Neural cell (in vitro differentiated cells): ENCODE data around the gene DNAH7. TPM values are rescaled to one million over a fixed set of nuclear protein-coding genes. Genes with fewer than 3 reads are reported as not detected.

Experiments used
- H2AFZ ChIP-seq: fragments of 200-600, 300-800 bp; sonication (generic), shearing (Covaris generic); 2 replicates; pipeline ENCODE4 v1.6.0; 2014; ENCODE audit warnings: low read depth, mild to moderate bottlenecking, antibody characterized with exemption, low read length, moderate library complexity
- H3F3A ChIP-seq: fragments of 200-600 bp; shearing (Covaris generic); 2 replicates; pipeline ENCODE4 v1.6.1; 2016; ENCODE audit warnings: mild to moderate bottlenecking, moderate library complexity, mixed read lengths, antibody characterized with exemption, low read length; ENCODE audit not compliant: insufficient read depth, poor library complexity, severe bottlenecking
- H3K27ac ChIP-seq: fragments of 200-600, 300-800 bp; sonication (generic), shearing (Covaris generic); 2 replicates; pipeline ENCODE4 v1.5.1; 2014; ENCODE audit warnings: mild to moderate bottlenecking, low read length, moderate library complexity
- H3K27me3 ChIP-seq: fragments of 300-800, 200-600 bp; sonication (generic), shearing (Covaris generic); 2 replicates; pipeline ENCODE4 v1.6.0; 2014; ENCODE audit warnings: mild to moderate bottlenecking, low read depth, low read length, moderate library complexity; ENCODE audit not compliant: insufficient read depth
- H3K36me3 ChIP-seq: fragments of 300-800, 200-600 bp; sonication (generic), shearing (Covaris generic); 2 replicates; pipeline ENCODE4 v1.5.1; 2014; ENCODE audit warnings: mild to moderate bottlenecking, antibody characterized with exemption, low read length, moderate library complexity; ENCODE audit not compliant: insufficient read depth
- H3K4me2 ChIP-seq: fragments of 300-800, 200-600 bp; sonication (generic), shearing (Covaris generic); 2 replicates; pipeline ENCODE4 v1.6.0; 2014; ENCODE audit warnings: mild to moderate bottlenecking, low read length
- H3K4me3 ChIP-seq: fragments of 300-800, 200-600 bp; sonication (generic), shearing (Covaris generic); 2 replicates; pipeline ENCODE4 v1.5.1; 2014; ENCODE audit warnings: mild to moderate bottlenecking, low read length, moderate library complexity
- H3K79me2 ChIP-seq: fragments of 200-600 bp; shearing (Covaris generic); replicated peaks from 2 replicates; pipeline ENCODE4 v1.6.0; 2014; ENCODE audit warnings: mild to moderate bottlenecking, low read length, moderate library complexity; ENCODE audit not compliant: insufficient read depth
- H3K9ac ChIP-seq: fragments of 300-800, 200-600 bp; sonication (generic), shearing (Covaris generic); 2 replicates; pipeline ENCODE4 v1.6.1; 2016; ENCODE audit warnings: mild to moderate bottlenecking, low read length, mixed read lengths
- H3K9me2 ChIP-seq: fragments of 200-600 bp; shearing (Covaris generic); 2 replicates; pipeline ENCODE4 v1.6.1; 2016; ENCODE audit warnings: mild to moderate bottlenecking, low read length, mixed read lengths; ENCODE audit not compliant: insufficient read depth
- H3K9me3 ChIP-seq: fragments of 200-600, 300-800 bp; sonication (generic), shearing (Covaris generic); 2 replicates; pipeline ENCODE4 v1.6.1; 2016; ENCODE audit warnings: mild to moderate bottlenecking, mixed run types, low read length, moderate library complexity, mixed read lengths
- H4K20me1 ChIP-seq: fragments of 200-600 bp; shearing (Covaris generic); 2 replicates; pipeline ENCODE4 v1.6.1; 2016; ENCODE audit warnings: mild to moderate bottlenecking, mixed run types; ENCODE audit not compliant: insufficient read depth
- EP300 ChIP-seq: fragments of 450-650 bp; conservative IDR thresholded peaks from 2 replicates; pipeline ENCODE4 v1.6.1; 2014; ENCODE audit warnings: antibody characterized with exemption, mild to moderate bottlenecking, moderate library complexity; ENCODE audit not compliant: poor library complexity, severe bottlenecking
- EZH2 ChIP-seq: fragments of 200-600, 300-800 bp; shearing (Covaris generic), sonication (generic); IDR thresholded peaks from 2 replicates; pipeline ENCODE4 v1.6.1; 2014; ENCODE audit warnings: antibody characterized with exemption, low read length, borderline replicate concordance, mild to moderate bottlenecking; ENCODE audit not compliant: insufficient read depth, poor library complexity, severe bottlenecking
- MXI1 ChIP-seq: fragments of 450-650 bp; conservative IDR thresholded peaks from 2 replicates; pipeline ENCODE4 v1.6.1; 2014; ENCODE audit warnings: antibody characterized with exemption, mild to moderate bottlenecking; ENCODE audit not compliant: poor library complexity, severe bottlenecking
- POLR2AphosphoS5 ChIP-seq: IDR thresholded peaks from 2 replicates; pipeline ENCODE4 v1.6.1; 2012
- RAD21 ChIP-seq: fragments of 450-650 bp; conservative IDR thresholded peaks from 2 replicates; pipeline ENCODE4 v1.6.1; 2014; ENCODE audit warnings: antibody characterized with exemption, mild to moderate bottlenecking, moderate library complexity
- SMC3 ChIP-seq: fragments of 450-650 bp; conservative IDR thresholded peaks from 2 replicates; pipeline ENCODE4 v1.6.1; 2014; ENCODE audit warnings: antibody characterized with exemption, mild to moderate bottlenecking, moderate library complexity; ENCODE audit not compliant: poor library complexity
- TAF1 ChIP-seq: IDR thresholded peaks from 2 replicates; pipeline ENCODE4 v1.6.1; 2012; ENCODE audit warnings: low read depth
- polyA plus RNA-seq: library from polyadenylated mRNA; depleted of rRNA; stranded (reverse); fragments of >200 nt; gene quantifications from 2 replicates; pipeline ENCODE4 v1.2.3, GENCODE V29; 2014
- TF ChIP-seq, protein P1 (sequence below): fragments of 450-650 bp; IDR thresholded peaks from 2 replicates; pipeline ENCODE4 v1.5.1; 2014; ENCODE audit warnings: antibody characterized with exemption, mild to moderate bottlenecking, moderate library complexity; ENCODE audit not compliant: poor library complexity, severe bottlenecking
- TF ChIP-seq, protein P2 (sequence below): IDR thresholded peaks from 2 replicates; pipeline ENCODE4 v1.6.1; 2012; ENCODE audit warnings: borderline replicate concordance

DNAH7 gene
- polyA plus RNA-seq, 1 donor from 2014 or later: 0.67 TPM

DNA sequence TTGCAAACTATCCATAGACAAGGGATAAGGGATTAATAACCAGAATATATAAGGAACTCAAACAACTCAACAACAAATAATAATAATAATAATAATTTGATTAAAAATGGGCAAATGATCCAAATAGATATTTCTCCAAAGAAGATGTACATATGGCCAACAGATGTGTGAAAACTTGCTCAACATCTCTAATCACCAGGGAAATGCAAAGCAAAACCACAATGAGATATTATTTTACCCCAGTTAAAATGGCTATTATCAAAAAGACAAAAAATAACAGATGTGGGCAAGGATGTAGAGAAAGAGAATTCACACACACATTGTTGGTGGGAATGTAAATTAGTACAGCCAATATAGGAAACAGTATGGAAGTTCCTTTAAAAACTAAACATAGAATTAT is 26.9 kb downstream of the DNAH7 start:
- Histone ChIP-seq H3K79me2 (no peaks in the 10 kb centered on the region), H3K36me3 (no peaks in the 10 kb centered on the region)
- TF ChIP-seq RAD21 (no peak), MXI1 (no peak), POLR2AphosphoS5 (no peak), EP300 (no peak)

DNA sequence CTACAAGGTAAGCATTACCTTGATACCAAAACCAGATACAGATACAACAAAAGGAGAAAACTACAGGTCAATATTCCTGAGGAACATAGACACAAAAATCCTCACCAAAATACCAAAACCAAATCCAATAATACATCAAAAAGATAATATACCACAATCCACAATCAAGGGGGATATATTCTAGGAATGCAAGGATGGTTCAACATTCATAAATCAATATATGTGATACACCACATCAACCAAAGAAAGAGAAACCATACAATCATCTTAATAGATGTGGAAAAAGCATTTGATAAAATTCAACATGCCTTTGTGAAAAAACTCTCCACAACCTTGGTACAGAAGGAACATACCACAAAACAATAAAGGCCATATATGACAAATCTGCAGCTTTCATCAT is 28.4 kb downstream of the DNAH7 start:
- H3F3A ChIP-seq: no peaks in the 10 kb centered on the region
- H3K27ac ChIP-seq: no peak overlapping the region
- TF ChIP-seq, protein P1, sequence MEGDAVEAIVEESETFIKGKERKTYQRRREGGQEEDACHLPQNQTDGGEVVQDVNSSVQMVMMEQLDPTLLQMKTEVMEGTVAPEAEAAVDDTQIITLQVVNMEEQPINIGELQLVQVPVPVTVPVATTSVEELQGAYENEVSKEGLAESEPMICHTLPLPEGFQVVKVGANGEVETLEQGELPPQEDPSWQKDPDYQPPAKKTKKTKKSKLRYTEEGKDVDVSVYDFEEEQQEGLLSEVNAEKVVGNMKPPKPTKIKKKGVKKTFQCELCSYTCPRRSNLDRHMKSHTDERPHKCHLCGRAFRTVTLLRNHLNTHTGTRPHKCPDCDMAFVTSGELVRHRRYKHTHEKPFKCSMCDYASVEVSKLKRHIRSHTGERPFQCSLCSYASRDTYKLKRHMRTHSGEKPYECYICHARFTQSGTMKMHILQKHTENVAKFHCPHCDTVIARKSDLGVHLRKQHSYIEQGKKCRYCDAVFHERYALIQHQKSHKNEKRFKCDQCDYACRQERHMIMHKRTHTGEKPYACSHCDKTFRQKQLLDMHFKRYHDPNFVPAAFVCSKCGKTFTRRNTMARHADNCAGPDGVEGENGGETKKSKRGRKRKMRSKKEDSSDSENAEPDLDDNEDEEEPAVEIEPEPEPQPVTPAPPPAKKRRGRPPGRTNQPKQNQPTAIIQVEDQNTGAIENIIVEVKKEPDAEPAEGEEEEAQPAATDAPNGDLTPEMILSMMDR: no peak
- TF ChIP-seq MXI1: no peak
- TF ChIP-seq SMC3: no peak
- no peak for TF ChIP-seq POLR2AphosphoS5
- no peak for TF ChIP-seq TAF1
- TF ChIP-seq RAD21: no peak
- TF ChIP-seq EP300: no peak
- no peak for TF ChIP-seq EZH2
- TF ChIP-seq, protein P2, sequence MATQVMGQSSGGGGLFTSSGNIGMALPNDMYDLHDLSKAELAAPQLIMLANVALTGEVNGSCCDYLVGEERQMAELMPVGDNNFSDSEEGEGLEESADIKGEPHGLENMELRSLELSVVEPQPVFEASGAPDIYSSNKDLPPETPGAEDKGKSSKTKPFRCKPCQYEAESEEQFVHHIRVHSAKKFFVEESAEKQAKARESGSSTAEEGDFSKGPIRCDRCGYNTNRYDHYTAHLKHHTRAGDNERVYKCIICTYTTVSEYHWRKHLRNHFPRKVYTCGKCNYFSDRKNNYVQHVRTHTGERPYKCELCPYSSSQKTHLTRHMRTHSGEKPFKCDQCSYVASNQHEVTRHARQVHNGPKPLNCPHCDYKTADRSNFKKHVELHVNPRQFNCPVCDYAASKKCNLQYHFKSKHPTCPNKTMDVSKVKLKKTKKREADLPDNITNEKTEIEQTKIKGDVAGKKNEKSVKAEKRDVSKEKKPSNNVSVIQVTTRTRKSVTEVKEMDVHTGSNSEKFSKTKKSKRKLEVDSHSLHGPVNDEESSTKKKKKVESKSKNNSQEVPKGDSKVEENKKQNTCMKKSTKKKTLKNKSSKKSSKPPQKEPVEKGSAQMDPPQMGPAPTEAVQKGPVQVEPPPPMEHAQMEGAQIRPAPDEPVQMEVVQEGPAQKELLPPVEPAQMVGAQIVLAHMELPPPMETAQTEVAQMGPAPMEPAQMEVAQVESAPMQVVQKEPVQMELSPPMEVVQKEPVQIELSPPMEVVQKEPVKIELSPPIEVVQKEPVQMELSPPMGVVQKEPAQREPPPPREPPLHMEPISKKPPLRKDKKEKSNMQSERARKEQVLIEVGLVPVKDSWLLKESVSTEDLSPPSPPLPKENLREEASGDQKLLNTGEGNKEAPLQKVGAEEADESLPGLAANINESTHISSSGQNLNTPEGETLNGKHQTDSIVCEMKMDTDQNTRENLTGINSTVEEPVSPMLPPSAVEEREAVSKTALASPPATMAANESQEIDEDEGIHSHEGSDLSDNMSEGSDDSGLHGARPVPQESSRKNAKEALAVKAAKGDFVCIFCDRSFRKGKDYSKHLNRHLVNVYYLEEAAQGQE: no peak
- H3K36me3 ChIP-seq: no peaks in the 10 kb centered on the region
- H3K27me3 ChIP-seq: no peaks in the 10 kb centered on the region
- no peak overlapping the region for H3K4me2 ChIP-seq
- H3K9ac ChIP-seq: no peak overlapping the region
- no peaks in the 10 kb centered on the region for H3K79me2 ChIP-seq
- no peaks in the 10 kb centered on the region for H4K20me1 ChIP-seq
- H2AFZ ChIP-seq: no peak overlapping the region
- no peaks in the 10 kb centered on the region for H3K9me2 ChIP-seq
- H3K4me3 ChIP-seq: no peak overlapping the region
- no peaks in the 10 kb centered on the region for H3K9me3 ChIP-seq

More for the DNA sequence above, 26.9 kb downstream of the DNAH7 start:
- H3K9me3 ChIP-seq: no peaks in the 10 kb centered on the region
- no peaks in the 10 kb centered on the region for H3F3A ChIP-seq
- no peak overlapping the region for H3K4me3 ChIP-seq
- H3K27me3 ChIP-seq: no peaks in the 10 kb centered on the region
- no peak overlapping the region for H3K9ac ChIP-seq
- H3K9me2 ChIP-seq: no peaks in the 10 kb centered on the region
- H4K20me1 ChIP-seq: no peaks in the 10 kb centered on the region
- H3K4me2 ChIP-seq: no peak overlapping the region
- no peak overlapping the region for H2AFZ ChIP-seq
- no peak overlapping the region for H3K27ac ChIP-seq

DNA sequence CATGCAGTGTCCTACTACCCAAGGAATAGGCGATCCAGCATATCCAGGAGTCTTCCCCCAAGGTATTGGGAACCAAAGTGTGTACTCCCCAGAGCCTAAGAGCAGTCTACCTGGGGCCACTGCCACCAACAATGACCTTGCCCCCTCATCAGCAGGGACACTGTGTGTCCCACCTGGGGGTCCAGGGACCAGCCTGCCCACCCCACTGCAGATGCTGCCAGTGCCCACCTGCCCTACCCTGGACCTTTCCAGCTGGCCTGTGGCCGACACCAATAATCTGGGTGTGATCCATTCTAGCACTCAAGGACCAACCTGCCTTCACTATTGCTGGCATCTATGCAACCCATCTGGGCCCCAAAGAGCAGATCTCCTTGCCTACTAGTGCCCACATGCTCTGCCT is 32.2 kb downstream of the DNAH7 start:
- Histone ChIP-seq H3F3A (no peaks in the 10 kb centered on the region), H3K4me3 (no peak overlapping the region), H3K79me2 (no peaks in the 10 kb centered on the region), H2AFZ (no peak overlapping the region), H3K27ac (no peak overlapping the region), H4K20me1 (no peaks in the 10 kb centered on the region), H3K9ac (no peak overlapping the region), H3K4me2 (no peak overlapping the region), H3K9me3 (no peaks in the 10 kb centered on the region), H3K9me2 (no peaks in the 10 kb centered on the region), H3K27me3 (no peaks in the 10 kb centered on the region), H3K36me3 (no peaks in the 10 kb centered on the region)
- TF ChIP-seq RAD21 (no peak), MXI1 (no peak), EP300 (no peak), EZH2 (no peak), POLR2AphosphoS5 (no peak), TAF1 (no peak)
- TF ChIP-seq, protein P2: no peak
- TF ChIP-seq, protein P1: no peak
